Stimulated activated naive CD4-positive, alpha-beta T cell treated with Interleukin-2 at 50 U/mL for 16 hours (primary cell): Measurements from ENCODE around the gene HERC3.

Experiments
- DNase-seq: peaks from one replicate; lab custom pipeline; 2025; lab: John Stamatoyannopoulos, UW

The HERC3 gene

DNA sequence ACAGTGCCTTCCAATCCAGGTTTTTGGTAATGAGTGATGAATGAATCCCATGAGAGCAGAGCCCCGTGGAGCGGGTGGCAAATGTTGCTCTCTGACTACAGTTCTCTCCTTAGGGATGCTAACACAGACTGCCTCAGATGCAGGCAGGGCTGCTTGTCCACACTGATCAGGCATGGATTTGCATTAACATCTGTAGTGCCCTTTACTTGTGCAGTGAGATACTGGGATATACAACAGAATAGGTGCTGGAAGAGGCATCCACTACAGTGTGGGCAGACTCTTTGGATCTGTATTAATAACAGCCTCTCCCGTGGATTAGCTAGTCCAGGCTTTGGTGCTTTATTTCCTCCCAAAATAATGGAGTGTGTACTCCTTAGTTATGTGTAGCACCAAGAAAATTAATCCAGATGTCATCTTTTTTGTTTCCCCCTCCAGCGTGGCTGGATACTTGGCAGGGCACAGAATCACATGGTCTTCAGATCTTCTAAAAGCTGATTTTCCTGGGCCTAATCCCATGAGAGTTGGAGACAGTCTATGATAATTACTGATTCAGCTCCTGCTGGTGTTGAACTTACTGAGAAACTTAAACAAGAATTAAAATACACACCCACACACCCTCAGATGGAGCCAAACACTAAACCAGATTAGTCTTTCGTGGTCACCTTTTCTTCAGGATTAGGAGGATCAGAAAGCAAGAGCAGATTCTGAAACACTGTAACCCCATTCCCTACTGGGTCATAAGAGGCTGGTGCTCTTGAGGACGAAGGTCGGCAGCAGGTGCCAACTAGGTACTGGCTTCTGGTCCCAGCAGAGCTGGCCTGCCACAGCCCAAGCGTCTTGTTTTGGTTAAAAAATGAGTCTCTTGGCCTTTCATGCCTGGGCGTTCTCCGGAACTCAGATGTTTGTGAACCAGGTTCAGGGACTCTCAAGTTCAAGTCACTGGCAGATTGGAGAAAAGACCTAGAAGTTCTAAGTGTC is 128.5 kb downstream of the HERC3 start:
- DNase-seq = no peak

DNA sequence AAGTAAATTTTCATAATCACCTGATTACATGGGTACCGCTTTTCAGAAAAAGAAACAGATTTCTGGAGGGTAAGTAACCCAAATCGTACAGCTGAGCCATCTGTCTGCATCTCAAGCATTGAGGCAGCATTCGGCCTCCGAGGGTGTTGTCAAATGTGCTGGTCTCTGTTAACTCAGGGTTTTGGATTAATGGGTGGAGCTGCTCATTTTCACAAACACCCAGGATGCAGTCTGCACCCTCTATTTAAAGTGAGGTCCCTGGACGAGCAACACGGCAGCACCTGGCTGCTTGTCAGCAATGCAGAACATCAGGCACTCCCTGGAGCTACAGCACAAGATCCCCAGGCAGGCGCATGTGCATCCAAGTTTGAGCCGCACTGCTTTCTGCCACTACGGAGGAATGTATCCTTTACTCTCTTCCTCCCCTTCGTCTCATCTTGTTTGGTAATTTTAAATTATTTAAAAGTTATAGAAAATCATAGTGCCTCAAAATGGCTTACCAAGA is 130.0 kb downstream of the HERC3 start:
- no peak for DNase-seq

DNA sequence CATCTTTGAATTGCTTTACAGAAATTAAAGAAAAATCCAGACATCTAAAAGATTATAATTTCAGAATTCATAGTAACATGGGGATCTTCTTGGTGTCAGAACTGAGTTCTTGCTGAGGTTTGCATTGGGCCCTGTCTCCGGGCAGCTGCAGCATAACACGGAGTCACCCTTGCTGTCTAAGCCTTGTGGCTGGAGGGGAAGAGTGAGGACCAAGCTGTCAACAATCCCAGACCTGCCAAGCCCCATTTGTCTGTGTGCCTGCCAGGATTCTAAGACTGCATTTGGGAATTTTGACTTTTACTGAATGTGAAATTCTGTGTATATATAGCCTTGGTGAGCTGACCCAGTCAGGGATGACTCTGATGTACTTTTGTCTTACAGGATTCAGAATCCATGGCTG is 130.5 kb downstream of the HERC3 start:
- DNase-seq = no peak

DNA sequence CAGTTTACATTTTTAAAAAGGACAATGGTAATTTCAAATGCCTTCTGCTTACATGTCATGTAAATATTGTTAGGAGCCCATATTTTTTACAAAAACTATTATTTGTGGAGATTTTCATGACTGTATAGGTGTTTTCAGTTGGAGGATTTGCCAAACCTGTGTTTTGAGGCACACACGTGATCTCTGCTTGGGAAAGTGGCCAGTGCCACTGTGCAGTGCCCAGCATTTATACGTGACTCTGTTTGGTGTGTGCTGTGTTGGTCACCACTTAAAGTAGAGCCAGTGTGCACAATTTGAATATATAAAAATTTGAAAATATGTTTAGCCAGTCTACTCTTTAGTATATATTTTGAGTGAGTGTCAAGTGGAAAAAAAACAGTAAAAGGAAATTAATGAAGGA is 132.1 kb downstream of the HERC3 start:
- no peak for DNase-seq

DNA sequence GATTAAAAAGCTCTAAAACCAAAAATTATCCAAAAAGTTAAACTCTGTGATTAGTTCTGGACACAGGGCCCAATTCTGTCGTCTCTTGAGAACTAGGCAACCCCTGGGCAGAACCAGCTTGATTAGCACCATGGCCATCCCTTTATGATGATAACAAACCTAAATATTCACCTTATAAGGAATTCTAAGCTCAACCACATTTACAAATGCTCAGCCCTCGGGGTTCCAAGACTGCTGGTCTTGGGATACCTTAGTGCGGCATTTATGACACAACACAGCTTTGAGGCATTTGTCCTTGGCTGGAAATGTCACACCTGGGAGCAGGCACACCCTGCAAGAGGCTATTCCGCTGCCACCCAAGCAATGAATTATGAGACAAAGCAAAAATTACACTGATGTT is 132.9 kb downstream of the HERC3 start:
- no peak for DNase-seq

DNA sequence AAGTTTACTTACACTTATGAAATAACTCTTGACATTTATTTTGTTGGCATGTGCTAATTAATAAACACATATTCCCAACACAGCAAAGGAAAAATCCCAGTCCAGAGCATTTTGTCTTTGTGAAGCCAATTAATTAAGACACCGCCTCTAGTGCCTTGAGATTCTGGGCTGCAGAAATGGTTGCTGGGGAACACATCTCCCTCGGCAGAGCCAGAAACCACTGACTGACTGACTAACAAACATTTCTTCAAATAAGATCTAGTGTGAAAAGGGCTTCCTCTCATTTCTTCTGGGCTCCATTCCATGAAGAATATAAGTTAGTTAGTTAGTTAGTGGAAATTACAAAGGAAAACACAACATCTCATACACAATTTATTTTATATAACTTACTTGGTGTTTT is 133.7 kb downstream of the HERC3 start:
- no peak for DNase-seq

DNA sequence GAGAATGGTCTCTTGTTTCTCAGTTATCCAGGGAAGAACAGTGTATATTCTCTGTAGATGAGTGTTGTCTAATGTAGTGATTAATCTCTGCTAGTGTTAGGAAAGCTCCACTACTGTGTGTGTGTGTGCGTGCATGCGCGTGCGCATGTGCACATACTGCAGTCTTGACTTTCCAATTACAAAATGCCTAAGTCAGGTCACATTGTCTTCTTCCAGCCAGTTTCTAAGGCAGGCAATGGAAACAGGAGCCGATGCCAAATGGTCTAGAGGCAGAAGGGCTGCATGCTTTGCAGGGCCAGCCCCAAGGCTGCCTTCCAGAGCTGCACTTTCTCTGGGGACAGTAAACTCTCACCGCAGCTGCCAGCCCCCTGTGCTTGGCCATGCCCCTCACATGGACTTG is 135.9 kb downstream of the HERC3 start:
- DNase-seq = no peak

DNA sequence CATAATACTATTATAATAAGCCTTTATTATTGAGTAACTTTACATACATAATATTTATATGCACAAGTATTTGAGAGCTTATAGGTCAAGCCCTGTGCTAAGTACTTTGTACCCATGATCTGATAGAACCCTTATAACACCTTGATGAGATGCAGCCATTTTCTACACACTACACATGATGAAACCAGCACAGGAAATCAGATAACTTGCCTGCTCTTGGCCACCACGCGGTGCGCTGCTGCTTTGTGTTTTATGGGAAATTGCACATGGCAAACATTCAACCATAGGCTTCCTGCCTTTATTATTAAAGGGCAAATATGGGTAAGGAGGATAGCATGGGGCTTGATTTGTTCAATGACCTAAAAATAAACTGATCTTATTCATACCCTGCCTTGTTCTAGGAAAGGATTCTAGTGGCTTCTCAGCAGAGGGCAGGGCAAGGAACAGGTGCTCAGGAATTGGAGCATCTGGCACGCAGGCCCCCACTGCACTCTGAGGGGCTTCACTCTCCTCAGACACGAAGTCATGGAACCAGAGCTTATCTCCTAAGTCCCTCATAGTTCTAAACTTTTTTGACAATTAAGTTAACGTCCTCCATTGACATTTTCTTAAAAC is 137.0 kb downstream of the HERC3 start:
- no peak for DNase-seq

DNA sequence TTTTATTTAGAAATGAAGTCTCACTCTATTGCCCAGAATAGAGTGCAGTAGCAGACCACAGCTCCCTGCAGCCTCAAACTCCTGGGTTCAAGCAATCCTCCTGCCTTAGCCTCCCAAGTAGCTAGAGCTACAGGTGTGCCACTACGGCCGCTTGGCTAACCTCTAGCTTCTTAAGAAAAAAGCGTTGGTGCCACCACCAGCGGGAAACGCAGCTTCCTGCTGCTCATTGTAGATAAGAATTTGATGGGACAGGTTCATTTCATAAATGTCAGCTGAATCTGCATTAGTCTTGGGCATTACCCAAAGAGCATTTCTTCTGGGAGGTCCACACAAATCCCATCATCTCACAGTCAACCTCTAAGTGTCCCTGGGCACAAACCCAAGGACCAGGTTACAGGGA is 138.5 kb downstream of the HERC3 start:
- no peak for DNase-seq

DNA sequence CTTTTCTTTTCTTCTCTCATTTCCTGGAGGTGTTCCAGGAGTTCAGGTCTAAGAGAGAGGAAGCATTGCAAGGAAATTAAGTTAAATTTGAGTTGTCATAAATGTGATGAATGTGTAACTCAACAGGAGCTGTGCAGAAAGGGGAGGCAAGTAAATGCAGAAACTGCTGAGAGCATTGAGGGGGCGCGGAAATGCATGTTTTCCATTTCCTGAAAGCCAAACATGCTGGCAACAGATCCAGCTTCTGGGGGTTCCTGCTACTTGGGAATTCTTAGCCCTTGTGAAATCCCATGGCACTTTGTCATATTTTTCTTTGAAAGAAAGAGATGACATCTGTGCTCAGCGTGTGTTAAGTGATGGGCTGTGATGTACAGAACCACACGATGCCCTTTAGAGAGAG is 139.1 kb downstream of the HERC3 start:
- DNase-seq = no peak

DNA sequence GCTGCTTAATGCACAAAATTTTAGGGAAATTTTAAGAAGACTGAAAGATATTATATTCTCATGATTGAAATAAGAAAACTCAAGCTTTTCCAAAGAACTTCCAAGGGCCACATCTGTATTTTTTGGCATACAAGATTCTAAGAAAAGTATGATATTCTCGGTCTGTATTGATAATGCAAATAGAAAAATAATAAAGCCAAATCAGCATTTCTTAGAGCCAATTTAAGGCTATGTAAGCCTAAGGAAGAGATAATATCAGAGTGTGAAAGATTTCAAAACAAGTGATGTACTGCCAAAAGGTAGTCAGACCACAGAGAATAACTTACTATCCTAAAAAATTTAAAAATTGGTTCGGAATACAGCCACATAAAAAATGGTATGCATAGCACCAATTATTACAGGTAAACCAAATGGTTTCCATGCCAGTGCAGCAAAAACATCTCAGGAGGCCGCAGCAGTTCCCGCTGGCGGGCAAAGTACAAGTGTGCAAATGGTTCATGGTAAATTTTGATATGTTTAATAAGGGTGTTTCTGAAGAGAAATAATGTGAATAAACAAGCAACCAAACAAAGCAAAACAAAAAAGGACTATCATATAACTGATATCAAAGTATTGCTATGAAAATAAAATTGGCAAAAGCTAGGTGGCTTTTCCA is 140.6 kb downstream of the HERC3 start:
- no peak for DNase-seq

DNA sequence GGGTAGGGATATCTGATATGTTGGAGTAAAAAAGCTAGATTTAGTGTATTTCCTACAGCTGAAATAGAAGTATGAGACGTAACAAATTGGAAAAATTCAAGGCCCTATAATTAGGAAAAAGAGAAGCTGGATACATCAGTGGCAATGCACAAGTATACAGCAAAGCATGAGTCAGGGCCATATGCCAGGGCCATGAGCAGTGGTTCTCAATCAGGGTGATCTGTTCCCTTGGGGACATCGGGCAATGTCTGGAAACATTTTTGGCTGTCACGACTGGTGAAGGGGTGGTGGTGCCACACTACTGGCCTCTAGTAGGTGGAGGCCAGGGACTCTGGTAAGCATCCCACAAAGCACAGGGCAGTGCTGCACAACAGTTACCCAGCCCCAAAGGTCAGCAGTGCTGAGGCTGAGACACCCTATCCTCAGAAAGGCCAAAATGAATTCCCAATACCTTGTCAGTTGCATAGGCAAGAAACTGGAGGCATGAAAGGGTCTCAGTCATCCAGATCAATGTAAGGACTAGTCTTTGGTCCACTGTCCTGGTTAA is 142.2 kb downstream of the HERC3 start:
- DNase-seq = no peak

DNA sequence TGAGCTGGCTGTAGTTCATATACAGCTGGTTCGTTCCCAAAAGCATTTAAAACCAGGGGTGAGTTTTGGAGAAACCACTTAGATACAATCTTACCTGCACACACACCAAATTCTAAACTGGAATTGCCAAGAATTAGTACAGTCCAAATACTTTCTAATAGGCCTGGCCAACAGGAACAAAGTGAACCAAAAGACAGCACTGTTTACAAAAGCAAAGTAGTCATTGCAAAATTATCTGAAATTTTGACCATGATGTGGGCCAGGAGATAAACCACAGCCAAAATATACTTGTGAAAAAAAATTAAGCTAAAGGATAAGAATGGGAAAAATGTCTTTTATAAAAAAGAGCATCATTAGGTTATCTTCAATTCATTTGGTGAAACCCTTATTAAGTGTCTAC is 143.3 kb downstream of the HERC3 start:
- no peak for DNase-seq

DNA sequence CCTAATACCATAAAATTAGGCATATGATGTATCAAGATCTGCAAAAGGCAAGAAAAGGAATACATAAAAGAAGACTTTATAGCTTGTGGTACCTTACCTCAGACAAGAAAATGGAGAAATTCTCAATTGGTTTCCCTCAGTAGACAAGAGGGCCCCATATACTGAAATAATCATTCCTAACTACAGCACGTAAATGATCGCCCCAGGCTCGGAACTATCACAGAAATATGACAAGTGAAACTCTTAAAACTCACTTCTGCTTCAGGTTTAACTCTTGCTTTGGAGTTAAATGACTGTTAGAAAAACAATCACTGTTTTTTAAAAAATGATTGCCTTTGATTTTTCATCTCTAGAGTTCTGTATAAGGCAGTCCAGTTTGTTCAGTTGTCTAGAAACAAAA is 144.0 kb downstream of the HERC3 start:
- DNase-seq = no peak

DNA sequence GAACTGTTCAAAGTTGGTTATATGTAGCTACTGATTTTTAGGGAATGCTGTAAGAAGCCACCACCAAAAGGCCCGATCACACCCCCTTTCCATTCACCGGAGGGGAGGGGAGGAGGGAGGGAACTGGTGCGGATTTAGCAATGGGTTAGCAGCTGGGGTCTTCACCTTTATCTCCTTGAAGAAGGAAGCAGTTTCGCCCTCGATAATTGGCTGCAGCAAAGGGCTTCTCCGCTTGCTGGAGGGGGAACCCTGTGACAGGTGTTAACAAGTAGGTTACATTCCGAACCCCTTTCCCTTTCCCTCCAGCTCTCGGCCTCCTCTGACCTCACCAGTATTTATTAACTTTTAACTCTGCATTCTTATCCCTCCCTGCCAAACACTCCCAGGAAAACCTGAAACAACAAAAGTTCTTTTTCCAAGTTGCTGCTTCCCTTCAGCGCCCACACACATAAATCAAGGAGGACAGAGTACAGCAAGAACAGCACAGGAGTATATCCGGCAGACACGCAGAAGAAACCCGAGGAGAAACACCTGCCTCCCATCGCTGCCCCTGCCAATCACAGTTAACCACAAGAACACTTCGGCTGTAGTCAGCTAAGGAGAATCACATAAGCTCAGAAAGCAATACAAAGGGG is 145.1 kb downstream of the HERC3 start:
- no peak for DNase-seq

DNA sequence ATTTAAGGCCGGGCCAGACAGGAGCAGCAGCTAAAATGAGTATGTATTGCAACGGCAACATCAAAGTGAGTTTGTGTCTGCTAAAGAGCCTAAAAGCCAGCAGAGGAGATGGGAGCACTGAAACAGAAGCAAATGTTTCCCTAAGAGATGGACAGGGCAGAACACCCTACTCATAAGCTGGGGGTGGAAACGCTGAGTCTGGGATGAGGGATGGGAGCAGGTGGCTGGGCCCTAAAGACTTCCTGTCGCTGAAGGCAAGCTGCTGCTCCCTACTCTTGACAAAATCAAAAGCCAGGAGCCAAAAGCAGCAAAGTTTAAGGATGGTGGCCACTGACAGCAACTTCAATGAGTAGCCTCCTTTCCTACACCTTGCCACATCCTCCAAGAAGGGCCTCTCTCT is 145.9 kb downstream of the HERC3 start:
- DNase-seq = no peak

DNA sequence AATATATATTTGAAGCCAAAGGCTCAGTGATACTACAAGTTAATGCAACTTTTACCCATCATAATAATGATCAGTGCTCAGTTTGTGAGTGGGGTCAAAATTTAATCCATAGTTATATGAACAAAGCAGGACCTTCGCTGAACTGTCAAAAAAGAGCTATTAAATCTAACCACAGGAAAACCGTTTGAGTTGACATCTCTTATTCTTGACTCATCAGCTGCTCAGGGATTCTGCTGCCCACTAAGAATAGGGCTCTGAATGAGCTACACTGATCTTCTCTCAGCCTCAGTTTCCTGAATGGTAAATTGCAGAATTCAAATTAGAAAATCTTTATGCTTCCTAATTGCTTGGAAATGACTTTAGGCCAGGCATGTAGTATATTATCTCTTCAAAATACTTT is 150.3 kb downstream of the HERC3 start:
- DNase-seq = no peak

DNA sequence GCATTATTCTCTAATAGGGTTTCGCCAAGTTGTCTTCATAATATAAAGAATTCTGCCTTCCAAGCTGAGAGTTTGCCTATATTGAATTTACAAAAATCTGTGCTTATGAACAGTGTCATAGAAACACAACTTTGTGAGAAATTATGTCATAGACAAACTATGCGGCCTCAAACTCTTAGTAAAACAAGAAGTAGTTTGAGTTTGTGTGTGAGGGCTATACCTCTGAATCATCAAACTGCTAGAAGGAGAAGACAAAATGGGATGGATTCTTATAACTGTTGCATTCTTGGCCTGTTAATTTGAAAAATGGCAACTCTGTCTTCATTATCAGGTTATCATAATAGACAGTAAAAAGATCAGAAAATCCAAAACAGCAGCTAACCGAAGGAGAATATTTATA is 151.4 kb downstream of the HERC3 start:
- DNase-seq = no peak

DNA sequence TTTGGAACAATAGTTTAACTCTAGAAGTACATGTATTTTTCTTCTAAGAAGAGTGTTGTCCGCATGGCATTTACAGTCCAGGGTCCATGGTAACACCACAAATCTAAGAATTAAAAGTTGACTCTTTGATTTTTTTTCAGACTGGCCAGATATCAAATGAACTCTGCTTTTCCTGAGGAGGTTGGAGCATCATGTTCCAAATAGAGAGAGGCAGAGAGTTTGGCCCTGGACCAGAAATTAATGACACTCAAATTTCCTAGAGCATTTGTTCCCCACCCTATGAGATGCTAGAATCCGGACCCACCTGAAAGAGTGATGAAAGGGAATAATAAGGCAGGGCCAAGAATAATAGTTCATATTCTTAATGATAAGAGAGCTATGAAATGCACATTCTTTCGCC is 152.3 kb downstream of the HERC3 start:
- DNase-seq = no peak

DNA sequence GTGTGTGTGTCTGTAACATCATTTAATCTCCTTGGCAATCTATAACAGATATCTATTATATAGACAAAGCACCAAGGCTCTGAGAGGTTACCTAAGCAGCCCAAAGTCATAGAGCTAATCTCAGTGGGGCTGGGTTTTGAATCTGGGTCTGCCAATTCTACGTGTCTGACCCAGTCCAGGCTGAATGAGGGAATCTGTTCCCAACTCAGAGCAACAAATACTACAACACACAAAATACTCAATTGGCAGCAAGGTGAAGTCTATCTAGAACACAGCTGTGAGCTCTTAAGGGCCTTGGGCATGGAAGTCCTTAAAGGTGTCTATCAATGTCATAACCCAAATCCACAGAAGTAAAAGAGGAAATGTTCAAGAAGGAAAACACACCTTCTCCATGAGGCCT is 152.9 kb downstream of the HERC3 start:
- no peak for DNase-seq

DNA sequence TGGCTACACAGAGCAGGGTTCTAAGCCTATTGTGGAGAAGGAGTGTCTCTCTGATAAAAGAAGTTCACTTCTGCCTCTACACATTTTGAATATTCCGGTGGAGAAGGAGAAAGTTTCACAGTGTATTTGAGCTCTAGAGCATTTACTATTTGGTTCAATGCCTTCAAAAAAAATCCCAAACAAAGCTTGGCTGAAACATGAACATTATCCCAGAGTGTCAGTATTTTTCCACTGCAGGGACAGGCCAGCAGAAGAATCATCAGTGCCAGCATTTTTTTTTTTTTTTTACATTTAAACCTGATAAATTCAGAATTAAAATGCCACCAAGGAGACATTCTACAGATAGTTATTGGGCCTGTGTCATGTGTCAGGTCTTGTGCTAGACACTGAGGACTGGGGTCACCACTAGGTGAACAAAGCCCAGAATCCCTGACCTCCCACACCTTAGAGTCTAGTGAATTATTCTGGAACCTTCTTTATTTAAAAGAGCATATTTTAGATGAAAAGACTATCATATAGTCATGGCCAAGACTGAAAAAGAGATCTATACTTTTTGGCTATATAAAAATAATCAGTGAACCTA is 153.4 kb downstream of the HERC3 start:
- no peak for DNase-seq

DNA sequence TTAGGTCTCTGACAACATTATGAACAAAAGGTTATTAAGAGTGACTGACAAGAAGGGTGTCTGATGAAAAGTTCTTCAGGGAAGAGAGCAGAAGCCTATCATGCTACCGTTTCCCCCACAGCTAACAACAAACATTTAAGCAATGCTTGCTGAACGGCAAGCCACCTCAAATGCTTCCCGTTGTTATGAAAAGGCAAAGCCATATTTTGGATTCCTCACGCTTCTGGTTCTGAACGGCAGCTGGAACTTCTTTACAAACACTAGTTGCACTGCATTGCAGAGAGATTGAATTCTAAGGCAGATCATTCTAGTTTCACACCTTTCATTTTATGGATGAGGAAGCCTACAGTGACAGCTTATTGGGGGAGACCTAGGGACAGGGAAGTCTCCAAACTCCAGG is 153.9 kb downstream of the HERC3 start:
- DNase-seq = no peak
